SH-SY5Y (cell line): ENCODE measurements around the gene AFTPH.

Source experiments
- GATA2 ChIP-seq: IDR thresholded peaks from 2 replicates; pipeline ENCODE4 v1.6.1; 2011; ENCODE audit warnings: mild to moderate bottlenecking, low read depth, low read length
- GATA3 ChIP-seq: IDR thresholded peaks from 2 replicates; pipeline ENCODE4 v1.6.1; 2011; ENCODE audit warnings: low read depth, mild to moderate bottlenecking, low read length, moderate library complexity

DNA sequence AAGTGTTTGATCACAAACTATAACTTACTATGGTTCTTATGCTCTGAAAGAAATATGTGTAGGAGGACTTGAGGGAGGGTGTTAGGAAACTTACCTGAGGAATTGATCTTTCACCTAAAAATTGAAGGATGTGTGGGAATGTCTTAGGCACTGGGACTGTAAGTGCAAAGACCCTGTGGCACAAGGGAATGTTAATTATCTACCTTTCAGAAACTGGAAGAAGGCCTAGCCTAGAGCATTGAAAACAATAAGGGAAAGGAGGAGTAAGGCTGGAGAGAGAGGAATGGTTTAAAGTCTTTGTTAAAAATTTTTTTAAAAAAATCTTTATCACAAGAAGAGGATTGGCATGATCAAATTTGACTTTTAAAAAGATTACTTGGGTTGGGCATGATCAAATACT lies 7.9 kb downstream of the AFTPH start:
- TF ChIP-seq GATA2, result no peak
- TF ChIP-seq GATA3, result no peak
